CD4-positive, alpha-beta T cell treated with Interleukin-15 for 1 hour (primary cell): ENCODE results near the gene LSM5.

Experiments
- DNase-seq: peaks from one replicate; pipeline ENCODE4 v3.0.0-alpha.2; 2020

Gene LSM5

DNA sequence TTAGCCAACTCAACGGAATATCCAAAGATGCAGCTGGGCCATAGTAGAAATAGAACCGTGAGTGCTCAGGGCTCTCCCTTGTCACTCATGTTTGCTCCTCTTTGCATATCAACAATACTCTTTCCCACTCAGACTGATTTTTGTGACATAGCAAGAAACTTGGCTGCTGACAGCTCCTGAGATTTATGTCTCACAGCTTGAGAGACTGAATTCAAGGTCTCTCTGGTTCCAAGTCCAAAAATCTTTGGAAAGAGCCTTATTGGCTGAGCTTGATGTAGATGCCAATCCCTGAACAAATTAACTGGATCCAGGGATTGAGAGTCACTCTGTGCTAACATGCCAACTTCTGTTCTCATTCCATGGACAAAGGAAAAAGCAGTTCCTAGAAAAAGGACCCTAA is 30.4 kb downstream of the LSM5 start:
- DNase-seq, result no peak

DNA sequence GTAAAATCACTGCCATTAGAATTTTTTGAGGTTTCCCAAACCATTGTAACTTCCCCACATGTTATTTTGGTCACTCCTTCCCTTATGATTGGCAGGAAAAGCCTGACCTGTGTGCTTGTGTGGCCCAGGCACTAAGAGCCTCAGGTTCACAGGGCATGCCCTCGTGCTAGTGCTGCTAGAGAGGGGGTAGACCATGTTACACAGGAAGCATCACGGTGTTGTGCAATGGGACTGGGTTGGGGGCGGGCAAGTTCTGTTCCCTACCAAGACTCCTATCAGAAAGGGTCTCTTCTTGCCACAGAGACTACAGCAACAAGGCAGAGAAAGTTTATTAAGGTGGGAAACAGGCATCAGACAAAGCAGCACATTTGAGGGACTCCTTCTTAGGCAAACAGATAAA is 32.2 kb downstream of the LSM5 start:
- DNase-seq, result no peak

DNA sequence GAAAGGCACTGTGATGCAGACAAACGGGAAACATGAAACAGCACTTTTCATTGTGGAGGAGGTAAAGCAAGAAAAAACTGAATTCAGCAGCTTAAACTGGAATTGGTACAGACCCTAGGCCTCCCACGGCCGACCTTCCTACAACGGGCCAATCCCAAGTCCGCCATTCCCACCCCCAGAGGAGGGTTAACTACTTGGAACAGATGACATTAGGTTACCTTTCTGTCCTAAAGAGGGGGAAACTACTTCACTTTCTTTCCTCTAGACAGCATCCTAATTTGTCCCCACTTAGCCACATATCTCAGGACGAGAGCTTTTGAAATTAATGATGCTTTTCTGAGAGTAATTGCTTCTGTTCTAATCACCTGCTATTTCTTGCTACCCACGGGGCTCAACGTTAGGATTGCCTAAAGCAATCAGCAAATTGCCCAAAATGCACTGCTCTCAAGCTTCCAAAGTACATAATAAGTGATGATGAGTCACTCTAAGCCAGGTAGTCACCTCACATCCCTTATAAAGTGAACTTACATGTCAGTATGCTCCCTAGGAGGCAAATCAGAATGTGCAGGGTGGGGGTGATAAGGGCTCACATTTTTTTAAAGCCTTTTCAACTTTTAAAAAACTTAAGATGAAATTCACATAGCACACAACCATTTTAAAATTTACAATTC is 36.7 kb downstream of the LSM5 start:
- no peak for DNase-seq

DNA sequence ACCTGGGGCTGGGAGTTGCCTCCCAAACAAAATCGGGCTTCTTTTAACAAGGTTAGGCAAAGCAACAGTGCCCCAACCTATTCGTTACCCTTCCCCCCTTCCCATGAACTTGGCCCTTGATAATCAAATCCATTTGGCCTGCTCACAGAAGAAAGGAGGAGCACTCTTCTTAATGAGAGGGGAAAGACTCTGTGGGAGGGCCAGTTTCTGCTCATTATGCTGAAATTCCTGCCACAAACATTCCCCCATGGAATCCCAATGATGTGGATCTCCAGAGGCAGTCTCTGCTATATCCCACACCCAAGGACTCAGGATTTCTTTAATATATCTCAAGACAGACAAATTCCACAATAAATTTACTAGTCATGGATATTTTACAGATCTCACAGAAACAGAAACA is 43.0 kb downstream of the LSM5 start:
- no peak for DNase-seq

DNA sequence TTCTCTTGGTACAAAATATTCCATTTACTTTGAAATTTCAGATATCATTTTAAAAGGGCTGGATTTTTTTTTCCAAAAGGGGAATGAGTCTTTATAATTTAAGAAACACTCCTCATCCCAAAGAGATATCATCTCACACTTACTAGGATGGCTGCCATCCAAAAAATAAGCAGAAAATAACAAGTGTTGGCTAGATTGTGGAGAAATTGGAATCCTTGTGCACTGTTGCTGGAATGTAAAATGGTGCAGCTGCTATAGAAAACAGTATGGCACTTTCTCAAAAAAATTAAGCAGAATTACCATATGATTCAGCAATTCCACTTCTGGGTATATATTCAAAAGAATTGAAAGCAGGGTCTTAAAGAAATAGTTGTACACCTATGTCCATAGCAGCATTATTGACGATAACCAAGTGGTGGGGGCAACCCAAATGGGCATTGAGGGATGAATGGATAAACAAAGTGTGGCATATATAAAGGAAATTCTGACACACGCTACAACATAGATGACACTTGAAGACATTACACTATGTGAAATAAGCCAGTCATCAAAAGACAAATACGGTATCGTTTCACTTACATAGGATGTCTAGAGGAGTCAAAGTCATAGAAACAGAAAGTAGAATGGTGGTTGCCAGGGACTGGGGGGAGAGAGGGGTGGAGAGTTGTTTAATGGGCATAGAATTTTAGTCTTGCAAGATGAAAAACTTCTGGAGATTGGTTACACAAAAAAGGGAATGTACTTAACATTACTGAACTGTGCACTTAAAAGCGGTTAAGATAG is 53.8 kb downstream of the LSM5 start:
- no peak for DNase-seq
